ENCODE results near the gene ZBTB37. TPM values are rescaled to one million over a fixed set of nuclear protein-coding genes. Genes with fewer than 3 reads are reported as not detected.

The ZBTB37 gene
- total and polyA plus RNA-seq, 9 of the 15 experiments (the other 6 are each of a cell fraction or from before 2014, with no cell fraction given) = 1.3 to 13.9 (median 5.4) TPM

GRCh38 chr1:173862769-173863223 lies 5.4 kb upstream of the ZBTB37 start (continued):
- TF ChIP-seq ZNF586 (CRISPR knock-in tag; conservative IDR thresholded peaks at IDR 0.05) = peak; percentile 31; the same call in 1 of the 2 replicates

GRCh38 chr1:173863224-173864161 lies 4.7 kb upstream of the ZBTB37 start:
- peaks cover 47% of the 10 kb centered on the region for H4K20me1 ChIP-seq (replicated peaks; ENCODE audit: control insufficient read depth, insufficient read depth, low read length)
- H3K4me3 ChIP-seq = peak overlapping the region; percentile 86; the same call in 1 of the 2 replicates
- H3K36me3 ChIP-seq (ENCODE audit: control insufficient read depth, insufficient read depth, low read length) = peaks cover 65% of the 10 kb centered on the region
- in situ Hi-C loops (cut with MboI) = no loop called here
- no peak overlapping the region for H2AFZ ChIP-seq (ENCODE audit: low read depth, low read length)
- H3K9ac ChIP-seq (ENCODE audit: insufficient read depth in 1 of 2, low read depth in 2 of 2, low read length in 2 of 2) = peak overlapping the region; percentile 62 to 97; a peak in 2 of 4 replicates
- ChIA-PET CTCF (ENCODE audit: low intra/inter-chr PET ratio) (no interaction called here), POLR2A (interaction anchor here (0.6 to 9.7 kb wide), 8 partner anchors 10 to 204 kb away, joined by 3 to 183 read pairs (median 4); partner anchors contain the start of genes DARS2 and SERPINC1)
- H3K4me1 ChIP-seq (replicated peaks in 1 of 2; ENCODE audit: control insufficient read depth in 2 of 2, insufficient read depth in 2 of 2, low read length in 2 of 2) = peaks cover 0 to 9% of the 10 kb centered on the region in 2 experiments; a peak in 2 of 5 replicates
- BruUV-seq (replicated peaks) = no TSS peak
- peaks cover 47% of the 10 kb centered on the region for H3K79me2 ChIP-seq (ENCODE audit: control insufficient read depth, insufficient read depth, low read length)
- H3K9me1 ChIP-seq (ENCODE audit: control insufficient read depth, insufficient read depth, low read length) = peaks cover 2% of the 10 kb centered on the region
- peak overlapping the region; percentile 95 for H3K27ac ChIP-seq (ENCODE audit: extremely low read depth, low read depth, low read length)
- no peaks in the 10 kb centered on the region for H3K9me3 ChIP-seq (replicated peaks; ENCODE audit: control insufficient read depth, insufficient read depth, low read depth, low read length)
- ATAC-seq (no peak), FAIRE-seq (no peak), DNase-seq (ENCODE audit: extremely low read depth in 1 of 4, low spot score in 3 of 4) (peak in 1 of 4 experiments; percentile 16)
- intact Hi-C loops (cut with micrococcal nuclease) = no loop called here
- H3K4me2 ChIP-seq (ENCODE audit: insufficient read depth, low read length) = peak overlapping the region; percentile 100
- H3K27me3 ChIP-seq (ENCODE audit: control insufficient read depth in 2 of 2, insufficient read depth in 2 of 2, low read length in 2 of 2) = no peaks in the 10 kb centered on the region; a peak in 1 of 5 replicates
- TF ChIP-seq SIN3A (IDR thresholded peaks at IDR 0.05; ENCODE audit: borderline replicate concordance in 2 of 2, control insufficient read depth in 1 of 2, low read depth in 2 of 2, low read length in 2 of 2) (no peak; a peak in 1 of 4 replicates), PPARD (CRISPR knock-in tag; IDR thresholded peaks at IDR 0.05) (no peak), ZNF77 (CRISPR knock-in tag; IDR thresholded peaks at IDR 0.05) (peak; percentile 67; the same call in 1 of the 2 replicates), SRSF9 (IDR thresholded peaks at IDR 0.05; ENCODE audit: borderline replicate concordance, low read depth, low read length) (no peak), GTF2B (IDR thresholded peaks at IDR 0.05; ENCODE audit: extremely low read depth, insufficient read length) (no peak), LEF1 (IDR thresholded peaks at IDR 0.05) (no peak), ZNF12 (CRISPR knock-in tag; IDR thresholded peaks at IDR 0.05) (no peak), EP400 (IDR thresholded peaks at IDR 0.05) (no peak), PYGO2 (tag; IDR thresholded peaks at IDR 0.05) (no peak), ZNF23 (CRISPR knock-in tag; IDR thresholded peaks at IDR 0.05) (no peak), DLX4 (CRISPR knock-in tag; IDR thresholded peaks at IDR 0.05) (peak; percentile 75; the same call in 1 of the 2 replicates), ID3 (CRISPR knock-in tag; IDR thresholded peaks at IDR 0.05) (no peak), ID3 (tag; IDR thresholded peaks at IDR 0.05) (no peak)
- TF ChIP-seq, protein P1, sequence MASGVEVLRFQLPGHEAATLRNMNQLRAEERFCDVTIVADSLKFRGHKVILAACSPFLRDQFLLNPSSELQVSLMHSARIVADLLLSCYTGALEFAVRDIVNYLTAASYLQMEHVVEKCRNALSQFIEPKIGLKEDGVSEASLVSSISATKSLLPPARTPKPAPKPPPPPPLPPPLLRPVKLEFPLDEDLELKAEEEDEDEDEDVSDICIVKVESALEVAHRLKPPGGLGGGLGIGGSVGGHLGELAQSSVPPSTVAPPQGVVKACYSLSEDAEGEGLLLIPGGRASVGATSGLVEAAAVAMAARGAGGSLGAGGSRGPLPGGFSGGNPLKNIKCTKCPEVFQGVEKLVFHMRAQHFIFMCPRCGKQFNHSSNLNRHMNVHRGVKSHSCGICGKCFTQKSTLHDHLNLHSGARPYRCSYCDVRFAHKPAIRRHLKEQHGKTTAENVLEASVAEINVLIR (CRISPR knock-in tag; IDR thresholded peaks at IDR 0.05) = no peak
- TF ChIP-seq, protein P2, sequence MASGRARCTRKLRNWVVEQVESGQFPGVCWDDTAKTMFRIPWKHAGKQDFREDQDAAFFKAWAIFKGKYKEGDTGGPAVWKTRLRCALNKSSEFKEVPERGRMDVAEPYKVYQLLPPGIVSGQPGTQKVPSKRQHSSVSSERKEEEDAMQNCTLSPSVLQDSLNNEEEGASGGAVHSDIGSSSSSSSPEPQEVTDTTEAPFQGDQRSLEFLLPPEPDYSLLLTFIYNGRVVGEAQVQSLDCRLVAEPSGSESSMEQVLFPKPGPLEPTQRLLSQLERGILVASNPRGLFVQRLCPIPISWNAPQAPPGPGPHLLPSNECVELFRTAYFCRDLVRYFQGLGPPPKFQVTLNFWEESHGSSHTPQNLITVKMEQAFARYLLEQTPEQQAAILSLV (tag; IDR thresholded peaks at IDR 0.05) = no peak

All from K562 (cell line).